H9 (cell line): Measurements from ENCODE around the gene KRTAP16-1. TPM values are rescaled to one million over a fixed set of nuclear protein-coding genes. Genes with fewer than 3 reads are reported as not detected.
"Not testable (repeated sequence)": the region's sequence is repeated elsewhere in the genome, so short reads cannot be mapped to it uniquely, and the experiment has no call there.

Experiments
- DNase-seq: peaks from one replicate; pipeline ENCODE4 v3.0.0-alpha.2; 2017
- H2AFZ ChIP-seq: one replicate; pipeline ENCODE4 v1.6.1; 2013; ENCODE audit warnings: mild to moderate bottlenecking, low read length, control low read depth, moderate library complexity
- H2AK5ac ChIP-seq: 2 replicates; pipeline ENCODE4 v1.6.1; 2013; ENCODE audit warnings: low read length, control low read depth, mixed read lengths; ENCODE audit not compliant: insufficient read length
- H2BK120ac ChIP-seq: one replicate; pipeline ENCODE4 v1.6.1; 2013; ENCODE audit warnings: low read depth, mild to moderate bottlenecking, low read length, control low read depth, inconsistent platforms; ENCODE audit not compliant: poor library complexity, severe bottlenecking
- H2BK12ac ChIP-seq: 2 replicates; pipeline ENCODE4 v1.6.1; 2013; ENCODE audit warnings: low read length, control low read depth, mixed read lengths, low read depth; ENCODE audit not compliant: insufficient read length
- H2BK15ac ChIP-seq: 2 replicates; pipeline ENCODE4 v1.6.1; 2013; ENCODE audit warnings: low read depth, low read length, control low read depth
- H2BK20ac ChIP-seq: one replicate; pipeline ENCODE4 v1.6.1; 2013; ENCODE audit warnings: low read depth, mild to moderate bottlenecking, low read length, control low read depth, inconsistent platforms; ENCODE audit not compliant: poor library complexity, severe bottlenecking
- H2BK5ac ChIP-seq: 2 replicates; pipeline ENCODE4 v1.6.1; 2013; ENCODE audit warnings: low read length, control low read depth, mixed read lengths; ENCODE audit not compliant: insufficient read length
- H3K14ac ChIP-seq: 2 replicates; pipeline ENCODE4 v1.6.1; 2013; ENCODE audit warnings: low read length, control low read depth; ENCODE audit not compliant: insufficient read depth
- H3K18ac ChIP-seq: 2 replicates; pipeline ENCODE4 v1.6.1; 2013; ENCODE audit warnings: low read depth, mild to moderate bottlenecking, mixed read lengths, low read length, control low read depth; ENCODE audit not compliant: insufficient read length
- H3K23ac ChIP-seq: 2 replicates; pipeline ENCODE4 v1.6.1; 2013; ENCODE audit warnings: low read length, control low read depth, mixed read lengths, low read depth; ENCODE audit not compliant: insufficient read length
- H3K23me2 ChIP-seq: 2 replicates; pipeline ENCODE4 v1.6.1; 2013; ENCODE audit warnings: low read depth, mild to moderate bottlenecking, mixed read lengths, low read length, control low read depth; ENCODE audit not compliant: insufficient read length, poor library complexity, severe bottlenecking
- H3K27ac ChIP-seq: 2 replicates; pipeline ENCODE4 v1.5.1; 2013; ENCODE audit warnings: low read length, control low read depth, mixed read lengths, low read depth; ENCODE audit not compliant: insufficient read length
- H3K27me3 ChIP-seq: 2 replicates; pipeline ENCODE4 v1.6.1; 2013; ENCODE audit warnings: low read length, control low read depth, inconsistent platforms; ENCODE audit not compliant: insufficient read depth
- H3K4ac ChIP-seq: 2 replicates; pipeline ENCODE4 v1.6.1; 2013; ENCODE audit warnings: low read depth, mild to moderate bottlenecking, control low read depth, inconsistent platforms, low read length, moderate library complexity
- H3K4me1 ChIP-seq: 2 replicates; pipeline ENCODE4 v1.6.1; 2013; ENCODE audit warnings: low read length, control low read depth, inconsistent platforms; ENCODE audit not compliant: insufficient read depth
- H3K4me2 ChIP-seq: 2 replicates; pipeline ENCODE4 v1.6.1; 2013; ENCODE audit warnings: low read length, control low read depth, mixed read lengths; ENCODE audit not compliant: insufficient read length, insufficient read depth
- H3K56ac ChIP-seq: 2 replicates; pipeline ENCODE4 v1.6.1; 2013; ENCODE audit warnings: low read depth, mild to moderate bottlenecking, mixed read lengths, low read length, control low read depth; ENCODE audit not compliant: insufficient read length
- H3K79me1 ChIP-seq: 2 replicates; pipeline ENCODE4 v1.6.1; 2013; ENCODE audit warnings: low read depth, mild to moderate bottlenecking, moderate library complexity, low read length, control low read depth, inconsistent platforms; ENCODE audit not compliant: insufficient read depth, poor library complexity, severe bottlenecking
- H3K79me2 ChIP-seq: 2 replicates; pipeline ENCODE4 v1.6.1; 2013; ENCODE audit warnings: low read length, control low read depth, inconsistent platforms; ENCODE audit not compliant: insufficient read depth
- H3K9ac ChIP-seq: 2 replicates; pipeline ENCODE4 v1.6.1; 2013; ENCODE audit warnings: low read length, control low read depth, mixed read lengths; ENCODE audit not compliant: insufficient read length; ENCODE audit errors: extremely low read depth
- H3K9me3 ChIP-seq: one replicate; pipeline ENCODE4 v1.6.1; 2013; ENCODE audit warnings: low read depth, low read length, inconsistent platforms; ENCODE audit not compliant: control insufficient read depth
- H3T11ph ChIP-seq: one replicate; pipeline ENCODE4 v1.6.1; 2013; ENCODE audit warnings: mild to moderate bottlenecking, low read length, control low read depth, inconsistent platforms
- H4K20me1 ChIP-seq: one replicate; pipeline ENCODE4 v1.6.1; 2013; ENCODE audit not compliant: control insufficient read depth, insufficient read length, insufficient read depth
- H4K5ac ChIP-seq: 2 replicates; pipeline ENCODE4 v1.6.1; 2013; ENCODE audit warnings: low read depth, mild to moderate bottlenecking, mixed read lengths, low read length, control low read depth; ENCODE audit not compliant: insufficient read length
- H4K8ac ChIP-seq: replicated peaks from 2 replicates; pipeline ENCODE4 v1.6.1; 2013; ENCODE audit warnings: low read length, control low read depth, mixed read lengths, low read depth; ENCODE audit not compliant: insufficient read length
- H4K91ac ChIP-seq: 2 replicates; pipeline ENCODE4 v1.6.1; 2013; ENCODE audit warnings: low read depth, mild to moderate bottlenecking, moderate library complexity, mixed read lengths, low read length, control low read depth; ENCODE audit not compliant: insufficient read length
- H3K27ac Mint-ChIP-seq, 3 experiments: 2 replicates in 2 of 3; 3 replicates in 1 of 3; pipeline ENCODE4 v1.8.0; 2020 to 2021; ENCODE audit warnings: mixed read lengths in 3 of 3, mild to moderate bottlenecking in 1 of 3, moderate library complexity in 1 of 3
- H3K27me3 Mint-ChIP-seq: 2 replicates; pipeline ENCODE4 v1.8.0; 2021; ENCODE audit warnings: low read depth, mild to moderate bottlenecking, moderate library complexity, mixed read lengths
- H3K36me3 Mint-ChIP-seq, 3 experiments: 2 replicates in 2 of 3; 3 replicates in 1 of 3; pipeline ENCODE4 v1.8.0; 2020 to 2021; ENCODE audit warnings: low read depth in 3 of 3, mixed read lengths in 3 of 3; ENCODE audit not compliant: insufficient read depth in 1 of 3
- H3K4me1 Mint-ChIP-seq, 2 experiments: 2 replicates each; pipeline ENCODE4 v1.8.0; 2020; ENCODE audit warnings: mixed read lengths in 2 of 2
- H3K4me3 Mint-ChIP-seq, 2 experiments: 2 replicates in 1 of 2; 3 replicates in 1 of 2; pipeline ENCODE4 v1.8.0; 2020 to 2021; ENCODE audit warnings: mild to moderate bottlenecking in 2 of 2, mixed read lengths in 2 of 2, moderate library complexity in 1 of 2
- H3K9me3 Mint-ChIP-seq, 2 experiments: 2 replicates in 1 of 2; 3 replicates in 1 of 2; pipeline ENCODE4 v1.8.0; 2020; ENCODE audit warnings: mild to moderate bottlenecking in 2 of 2, mixed read lengths in 2 of 2, moderate library complexity in 1 of 2
- CTCF ChIP-seq: fragments of 200-600 bp; sonication (generic); conservative IDR thresholded peaks from 3 replicates; pipeline ENCODE4 v1.8.0; 2021; ENCODE audit warnings: antibody characterized with exemption, mild to moderate bottlenecking
- WGBS: extraction: QIAGEN DNeasy Blood & Tissue Kit; methylation state at CpG from one replicate; pipeline ENCODE4 v1.1.7; 2013; ENCODE audit warnings: missing lambda C conversion rate, low lambda C conversion rate, mixed read lengths; ENCODE audit not compliant: insufficient read length; ENCODE audit errors: extremely low coverage; 5-methylcytosine and 5-hydroxymethylcytosine counted together
- total RNA-seq: library from RNA; stranded (reverse); gene quantifications from 2 replicates; pipeline ENCODE4 v1.2.1, GENCODE V29; 2021

The KRTAP16-1 gene
- total RNA-seq, 1 experiment from 2014 or later, result not detected

DNA sequence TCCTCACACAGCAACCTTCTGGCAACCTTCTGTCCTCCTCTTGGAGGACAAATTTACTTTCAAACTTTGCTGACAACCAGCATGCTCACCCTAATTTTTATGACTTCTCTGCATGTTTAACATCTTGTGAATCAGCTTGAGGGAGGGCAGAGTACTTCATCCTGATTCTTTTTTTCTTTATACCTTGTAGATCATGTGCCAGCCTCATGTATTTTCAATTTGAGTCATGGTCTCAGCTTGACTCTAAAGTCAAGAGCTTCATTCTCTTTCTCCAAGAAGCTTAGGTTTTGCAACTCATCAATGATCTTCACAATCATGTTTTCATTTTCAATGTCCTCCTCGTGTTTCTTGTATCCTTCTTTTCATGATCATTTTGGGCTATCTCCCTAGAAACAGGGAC is 37.3 kb downstream of the KRTAP16-1 start:
- H3K27ac ChIP-seq, result no peak overlapping the region
- H4K91ac ChIP-seq, result no peak overlapping the region
- no CpG with 5 or more reads among the region's 1 CpG for WGBS
- H3K9ac ChIP-seq, result no peak overlapping the region
- H2BK12ac ChIP-seq, result no peak overlapping the region
- no peak overlapping the region for H3K18ac ChIP-seq
- no peak overlapping the region for H2BK20ac ChIP-seq
- no peaks in the 10 kb centered on the region for H3K9me3 ChIP-seq
- no peak overlapping the region for H4K5ac ChIP-seq
- no peak for DNase-seq
- no peak overlapping the region for H3K27ac Mint-ChIP-seq
- H3K4me2 ChIP-seq, result no peak overlapping the region
- no peak overlapping the region for H2AK5ac ChIP-seq
- no peaks in the 10 kb centered on the region for H3K79me1 ChIP-seq
- no peak overlapping the region for H3K4ac ChIP-seq
- H2BK120ac ChIP-seq, result no peak overlapping the region
- TF ChIP-seq CTCF, result no peak
- H3K4me1 Mint-ChIP-seq, result peaks cover 0 to 2% of the 10 kb centered on the region in 2 experiments; a peak in 1 of 4 replicates
- no peak overlapping the region for H3T11ph ChIP-seq
- no peaks in the 10 kb centered on the region for H3K23me2 ChIP-seq
- H4K20me1 ChIP-seq, result no peaks in the 10 kb centered on the region
- no peaks in the 10 kb centered on the region for H3K9me3 Mint-ChIP-seq
- H3K27me3 Mint-ChIP-seq, result no peaks in the 10 kb centered on the region; the same call in 1 of the 2 replicates
- H3K14ac ChIP-seq, result no peak overlapping the region
- H3K56ac ChIP-seq, result no peak overlapping the region
- H3K79me2 ChIP-seq, result no peaks in the 10 kb centered on the region
- no peak overlapping the region for H2BK15ac ChIP-seq
- no peak overlapping the region for H2BK5ac ChIP-seq
- H3K4me3 Mint-ChIP-seq, result no peak overlapping the region
- no peak overlapping the region for H2AFZ ChIP-seq
- H3K23ac ChIP-seq, result no peak overlapping the region
- no peaks in the 10 kb centered on the region for H3K4me1 ChIP-seq
- H3K27me3 ChIP-seq, result no peaks in the 10 kb centered on the region
- H3K36me3 Mint-ChIP-seq, result no peaks in the 10 kb centered on the region
- no peak overlapping the region for H4K8ac ChIP-seq

- H3K27ac Mint-ChIP-seq, H3K23me2 ChIP-seq, H2BK12ac ChIP-seq, H3K9me3 ChIP-seq, H4K91ac ChIP-seq, H3K27ac ChIP-seq, H3K27me3 ChIP-seq, H2BK5ac ChIP-seq, H3K14ac ChIP-seq, H3K4me3 Mint-ChIP-seq, H3K18ac ChIP-seq, H2AFZ ChIP-seq, H3K36me3 Mint-ChIP-seq, H3T11ph ChIP-seq, H3K27me3 Mint-ChIP-seq, H2AK5ac ChIP-seq, H3K9ac ChIP-seq, H2BK120ac ChIP-seq, H3K23ac ChIP-seq, H3K4me1 Mint-ChIP-seq, H2BK20ac ChIP-seq, H2BK15ac ChIP-seq, H3K79me1 ChIP-seq, H4K20me1 ChIP-seq, H3K79me2 ChIP-seq, H3K4me2 ChIP-seq, H4K8ac ChIP-seq, H4K5ac ChIP-seq, H3K4ac ChIP-seq, DNase-seq, H3K4me1 ChIP-seq, H3K9me3 Mint-ChIP-seq, H3K56ac ChIP-seq: not testable (repeated sequence)
- no CpG with 5 or more reads among the region's 1 CpG for WGBS
Observed at GRCh38 chr17:41271323-41271722, 37.8 kb downstream of the KRTAP16-1 start.
